ENCODE data around the gene MRPL4. TPM values are rescaled to one million over a fixed set of nuclear protein-coding genes. Genes with fewer than 3 reads are reported as not detected.

MRPL4 gene
- total and polyA plus RNA-seq, 2 experiments from 2014 or later, result 40.1 to 51.4 TPM

GRCh38 chr19:10274589-10274988 lies 22.6 kb downstream of the MRPL4 start:
- Histone ChIP-seq H3K27ac (no peak overlapping the region), H3K9me2 (replicated peaks; ENCODE audit: insufficient read depth) (no peaks in the 10 kb centered on the region), H2AFZ (no peak overlapping the region), H3K4me2 (no peak overlapping the region), H3K4me1 (ENCODE audit: insufficient read depth) (peaks cover 11% of the 10 kb centered on the region), H3K9me3 (ENCODE audit: low read depth) (no peaks in the 10 kb centered on the region), H3K27me3 (peaks cover 22% of the 10 kb centered on the region), H4K20me1 (ENCODE audit: insufficient read depth, poor library complexity, severe bottlenecking) (no peaks in the 10 kb centered on the region), H3K4me3 (no peak overlapping the region), H3K79me2 (no peaks in the 10 kb centered on the region), H3K36me3 (replicated peaks; ENCODE audit: insufficient read depth, low read depth) (no peaks in the 10 kb centered on the region)
- 88% methylated on average over 10 of the region's 10 CpGs for WGBS (ENCODE audit: low lambda C conversion rate, missing lambda C conversion rate)
- DNase-seq (ENCODE audit: low spot score), result no peak
- TF ChIP-seq CTCF (IDR thresholded peaks at IDR 0.05; ENCODE audit: poor library complexity) (no peak), EZH2phosphoT487 (IDR thresholded peaks at IDR 0.05; ENCODE audit: low read depth, severe bottlenecking, unreplicated experiment) (no peak), EZH2 (IDR thresholded peaks at IDR 0.05; ENCODE audit: borderline replicate concordance) (no peak)

- Histone ChIP-seq H2AFZ (no peak overlapping the region), H3K27ac (no peak overlapping the region), H3K4me2 (no peak overlapping the region), H3K4me3 (no peak overlapping the region), H4K20me1 (ENCODE audit: insufficient read depth, poor library complexity, severe bottlenecking) (no peaks in the 10 kb centered on the region), H3K36me3 (replicated peaks; ENCODE audit: insufficient read depth, low read depth) (no peaks in the 10 kb centered on the region), H3K27me3 (no peaks in the 10 kb centered on the region), H3K9me2 (replicated peaks; ENCODE audit: insufficient read depth) (no peaks in the 10 kb centered on the region), H3K79me2 (no peaks in the 10 kb centered on the region), H3K4me1 (ENCODE audit: insufficient read depth) (no peaks in the 10 kb centered on the region), H3K9me3 (ENCODE audit: low read depth) (no peaks in the 10 kb centered on the region)
- DNase-seq (ENCODE audit: low spot score), result no peak
- WGBS (ENCODE audit: low lambda C conversion rate, missing lambda C conversion rate), result 90% methylated on average over 9 of the region's 9 CpGs
- no peak for TF ChIP-seq EZH2phosphoT487 (IDR thresholded peaks at IDR 0.05; ENCODE audit: low read depth, severe bottlenecking, unreplicated experiment)
- no peak for TF ChIP-seq EZH2 (IDR thresholded peaks at IDR 0.05; ENCODE audit: borderline replicate concordance)
- no peak for TF ChIP-seq CTCF (IDR thresholded peaks at IDR 0.05; ENCODE audit: poor library complexity)
These were observed 26.0 kb downstream of the MRPL4 start for GRCh38 chr19:10277795-10278589.

GRCh38 chr19:10278935-10279334 lies 26.9 kb downstream of the MRPL4 start:
- Histone ChIP-seq H3K27me3 (no peaks in the 10 kb centered on the region), H3K4me1 (ENCODE audit: insufficient read depth) (no peaks in the 10 kb centered on the region), H3K36me3 (replicated peaks; ENCODE audit: insufficient read depth, low read depth) (no peaks in the 10 kb centered on the region), H4K20me1 (ENCODE audit: insufficient read depth, poor library complexity, severe bottlenecking) (no peaks in the 10 kb centered on the region), H3K9me3 (ENCODE audit: low read depth) (no peaks in the 10 kb centered on the region), H3K4me3 (no peak overlapping the region), H3K9me2 (replicated peaks; ENCODE audit: insufficient read depth) (no peaks in the 10 kb centered on the region), H3K4me2 (no peak overlapping the region), H2AFZ (no peak overlapping the region), H3K27ac (no peak overlapping the region), H3K79me2 (no peaks in the 10 kb centered on the region)
- no peak for TF ChIP-seq EZH2phosphoT487 (IDR thresholded peaks at IDR 0.05; ENCODE audit: low read depth, severe bottlenecking, unreplicated experiment)
- no peak for TF ChIP-seq CTCF (IDR thresholded peaks at IDR 0.05; ENCODE audit: poor library complexity)
- no peak for TF ChIP-seq EZH2 (IDR thresholded peaks at IDR 0.05; ENCODE audit: borderline replicate concordance)
- WGBS (ENCODE audit: low lambda C conversion rate, missing lambda C conversion rate), result 86% methylated on average over 1 of the region's 1 CpG
- DNase-seq (ENCODE audit: low spot score), result no peak

Measured in hepatocyte (in vitro differentiated cells).